Liver (tissue), 9 donors: ENCODE results near the gene FAM78A. TPM values are rescaled to one million over a fixed set of nuclear protein-coding genes. Genes with fewer than 3 reads are reported as not detected.

Source experiments
- DNase-seq: peaks from one replicate; pipeline ENCODE4 v3.0.0-alpha.2; 2017; ENCODE audit warnings: low spot score
- H3K27ac ChIP-seq, 2 donors: one replicate each; pipeline ENCODE4 v1.7.0; 2013; ENCODE audit warnings: inconsistent platforms in 2 of 2, low read length in 2 of 2, control low read depth in 1 of 2, low read depth in 1 of 2, mild to moderate bottlenecking in 1 of 2
- H3K27me3 ChIP-seq, 4 donors: one replicate each; pipeline versions ENCODE4 v1.6.1 to v1.7.0; 2013; ENCODE audit warnings: low read length in 3 of 4, inconsistent platforms in 1 of 4, mild to moderate bottlenecking in 1 of 4, moderate library complexity in 1 of 4; ENCODE audit not compliant: control insufficient read depth in 4 of 4, insufficient read depth in 4 of 4
- H3K36me3 ChIP-seq, 4 donors: one replicate each; pipeline versions ENCODE4 v1.6.1 to v1.7.0; 2013; ENCODE audit warnings: low read length in 3 of 4, mild to moderate bottlenecking in 3 of 4, low read depth in 1 of 4, moderate library complexity in 1 of 4; ENCODE audit not compliant: control insufficient read depth in 4 of 4, insufficient read depth in 3 of 4
- H3K4me1 ChIP-seq, 4 donors: one replicate each; pipeline versions ENCODE4 v1.6.1 to v1.7.0; 2013; ENCODE audit warnings: low read length in 3 of 4, mild to moderate bottlenecking in 3 of 4, moderate library complexity in 1 of 4; ENCODE audit not compliant: control insufficient read depth in 4 of 4, insufficient read depth in 4 of 4
- H3K4me3 ChIP-seq, 3 donors: one replicate each; pipeline versions ENCODE4 v1.6.1 to v1.7.0; 2013; ENCODE audit warnings: low read length in 3 of 3, control low read depth in 1 of 3, low read depth in 1 of 3, mild to moderate bottlenecking in 1 of 3
- H3K9ac ChIP-seq, 2 donors: one replicate each; pipeline ENCODE4 v1.7.0; 2013; ENCODE audit warnings: low read length in 2 of 2, mild to moderate bottlenecking in 2 of 2, moderate library complexity in 2 of 2, control low read depth in 1 of 2, low read depth in 1 of 2
- H3K9me3 ChIP-seq, 4 donors: one replicate each; pipeline versions ENCODE4 v1.6.1 to v1.7.0; 2013; ENCODE audit warnings: low read length in 3 of 4; ENCODE audit not compliant: control insufficient read depth in 4 of 4
- FOXA1 ChIP-seq: IDR thresholded peaks from 2 replicates; pipeline ENCODE4 v1.6.1; 2016; ENCODE audit warnings: antibody characterized with exemption
- FOXA2 ChIP-seq: IDR thresholded peaks from 2 replicates; pipeline ENCODE4 v1.6.1; 2016; ENCODE audit warnings: antibody characterized with exemption
- GABPA ChIP-seq, 2 donors: IDR thresholded peaks in 1 of 2; conservative IDR thresholded peaks in 1 of 2; 2 replicates each; pipeline ENCODE4 v1.6.1; 2016; ENCODE audit warnings: antibody characterized with exemption in 2 of 2, mild to moderate bottlenecking in 1 of 2, moderate library complexity in 1 of 2
- HNF4A ChIP-seq, 2 donors: conservative IDR thresholded peaks; 2 replicates each; pipeline ENCODE4 v1.6.1; 2016; ENCODE audit warnings: antibody characterized with exemption in 2 of 2, mild to moderate bottlenecking in 2 of 2
- HNF4G ChIP-seq: IDR thresholded peaks from 2 replicates; pipeline ENCODE4 v1.6.1; 2016; ENCODE audit warnings: antibody characterized with exemption
- JUND ChIP-seq, 2 donors: IDR thresholded peaks; 2 replicates each; pipeline ENCODE4 v1.6.1; 2016; ENCODE audit warnings: antibody characterized with exemption in 2 of 2
- RAD21 ChIP-seq, 2 donors: IDR thresholded peaks; 2 replicates each; pipeline ENCODE4 v1.6.1; 2016; ENCODE audit warnings: antibody characterized with exemption in 2 of 2, mild to moderate bottlenecking in 2 of 2
- RXRA ChIP-seq, 2 donors: IDR thresholded peaks; 2 replicates each; pipeline ENCODE4 v1.6.1; 2017 to 2018; ENCODE audit warnings: antibody characterized with exemption in 2 of 2, mild to moderate bottlenecking in 1 of 2
- SP1 ChIP-seq: IDR thresholded peaks from 2 replicates; pipeline ENCODE4 v1.6.1; 2018; ENCODE audit warnings: antibody characterized with exemption, mild to moderate bottlenecking
- TAF1 ChIP-seq: conservative IDR thresholded peaks from 2 replicates; pipeline ENCODE4 v1.6.1; 2016; ENCODE audit warnings: antibody characterized with exemption, mild to moderate bottlenecking
- YY1 ChIP-seq: IDR thresholded peaks from 2 replicates; pipeline ENCODE4 v1.6.1; 2016; ENCODE audit warnings: antibody characterized with exemption, mild to moderate bottlenecking
- WGBS: extraction: QIAGEN DNeasy Blood & Tissue Kit; methylation state at CpG from one replicate; pipeline ENCODE4 v1.1.7; 2013; 5-methylcytosine and 5-hydroxymethylcytosine counted together
- polyA plus RNA-seq, 2 donors: library from polyadenylated mRNA; stranded (reverse) in 1 of 2; unstranded in 1 of 2; fragments of 200-250 nt in 1 of 2; fragments of >200 nt in 1 of 2; fragmentation: Nextera tagmentation in 1 of 2; extraction: Ambion mirVana in 1 of 2; gene quantifications; one replicate each; pipeline versions ENCODE4 v1.2.1 to v1.2.3, GENCODE V29; 2013 to 2015
- total RNA-seq, 2 donors: library from RNA; depleted of rRNA; stranded (reverse); fragments of >200 nt; gene quantifications; one replicate each; pipeline ENCODE4 v1.2.3, GENCODE V29; 2014
- TF ChIP-seq, protein P1 (sequence below): IDR thresholded peaks from 2 replicates; pipeline ENCODE4 v1.6.1; 2016; ENCODE audit warnings: antibody characterized with exemption
- TF ChIP-seq, protein P2 (sequence below): IDR thresholded peaks from 2 replicates; pipeline ENCODE4 v1.6.1; 2016; ENCODE audit warnings: antibody characterized with exemption
- TF ChIP-seq, protein P3 (sequence below): IDR thresholded peaks from 2 replicates; pipeline ENCODE4 v1.6.1; 2016; ENCODE audit warnings: antibody characterized with exemption
- TF ChIP-seq, protein P4 (sequence below): IDR thresholded peaks from 2 replicates; pipeline ENCODE4 v1.6.1; 2016; ENCODE audit warnings: antibody characterized with exemption, mild to moderate bottlenecking
- TF ChIP-seq, protein P5 (sequence below): fragments of 150-350 bp; IDR thresholded peaks from 2 replicates; pipeline ENCODE4 v1.5.1; 2017; ENCODE audit warnings: improper control_type of control experiment, low read depth, low read length; ENCODE audit not compliant: missing input control
- donor health status: healthy.
- donor health status: healthy.
- donor health status: healthy.
- donor health status: healthy.
- donor health status: healthy.

Gene FAM78A
- total and polyA plus RNA-seq, 4 donors, result 0.25 to 6.6 (median 1.7) TPM

DNA sequence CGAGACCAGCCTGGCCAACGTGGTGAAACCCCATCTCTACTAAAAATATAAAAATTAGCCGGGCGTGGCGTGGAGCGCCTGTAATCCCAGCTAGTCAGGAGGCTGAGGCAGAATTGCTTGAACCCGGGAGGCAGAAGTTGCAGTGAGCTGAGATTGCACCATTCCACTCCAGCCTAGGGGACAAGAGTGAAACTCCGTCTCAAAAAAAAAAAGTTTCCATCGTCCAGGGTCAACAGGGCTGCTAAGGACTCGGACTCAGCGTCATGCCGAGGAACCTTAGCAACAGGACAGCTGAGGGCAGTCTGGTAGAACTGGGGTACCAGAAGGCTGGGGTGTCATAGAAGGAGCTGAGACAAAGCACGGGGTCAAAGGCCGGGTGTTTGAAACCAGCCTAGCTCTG lies 21.7 kb downstream of the FAM78A start:
- no peak overlapping the region for H3K4me3 ChIP-seq
- no peak for DNase-seq
- H3K27me3 ChIP-seq, result no peaks in the 10 kb centered on the region
- TF ChIP-seq YY1, result no peak
- no peak for TF ChIP-seq HNF4G
- TF ChIP-seq, protein P1, sequence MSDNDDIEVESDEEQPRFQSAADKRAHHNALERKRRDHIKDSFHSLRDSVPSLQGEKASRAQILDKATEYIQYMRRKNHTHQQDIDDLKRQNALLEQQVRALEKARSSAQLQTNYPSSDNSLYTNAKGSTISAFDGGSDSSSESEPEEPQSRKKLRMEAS, result no peak
- TF ChIP-seq, protein P2, sequence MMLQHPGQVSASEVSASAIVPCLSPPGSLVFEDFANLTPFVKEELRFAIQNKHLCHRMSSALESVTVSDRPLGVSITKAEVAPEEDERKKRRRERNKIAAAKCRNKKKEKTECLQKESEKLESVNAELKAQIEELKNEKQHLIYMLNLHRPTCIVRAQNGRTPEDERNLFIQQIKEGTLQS, result no peak
- no peak for TF ChIP-seq FOXA1
- no peak for TF ChIP-seq TAF1
- TF ChIP-seq RAD21 (IDR thresholded peaks at IDR 0.05), result no peak
- TF ChIP-seq RXRA (IDR thresholded peaks at IDR 0.05), result no peak
- no peak for TF ChIP-seq FOXA2
- TF ChIP-seq JUND (IDR thresholded peaks at IDR 0.05), result no peak
- TF ChIP-seq, protein P3, sequence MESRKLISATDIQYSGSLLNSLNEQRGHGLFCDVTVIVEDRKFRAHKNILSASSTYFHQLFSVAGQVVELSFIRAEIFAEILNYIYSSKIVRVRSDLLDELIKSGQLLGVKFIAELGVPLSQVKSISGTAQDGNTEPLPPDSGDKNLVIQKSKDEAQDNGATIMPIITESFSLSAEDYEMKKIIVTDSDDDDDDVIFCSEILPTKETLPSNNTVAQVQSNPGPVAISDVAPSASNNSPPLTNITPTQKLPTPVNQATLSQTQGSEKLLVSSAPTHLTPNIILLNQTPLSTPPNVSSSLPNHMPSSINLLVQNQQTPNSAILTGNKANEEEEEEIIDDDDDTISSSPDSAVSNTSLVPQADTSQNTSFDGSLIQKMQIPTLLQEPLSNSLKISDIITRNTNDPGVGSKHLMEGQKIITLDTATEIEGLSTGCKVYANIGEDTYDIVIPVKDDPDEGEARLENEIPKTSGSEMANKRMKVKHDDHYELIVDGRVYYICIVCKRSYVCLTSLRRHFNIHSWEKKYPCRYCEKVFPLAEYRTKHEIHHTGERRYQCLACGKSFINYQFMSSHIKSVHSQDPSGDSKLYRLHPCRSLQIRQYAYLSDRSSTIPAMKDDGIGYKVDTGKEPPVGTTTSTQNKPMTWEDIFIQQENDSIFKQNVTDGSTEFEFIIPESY, result no peak
- TF ChIP-seq, protein P4, sequence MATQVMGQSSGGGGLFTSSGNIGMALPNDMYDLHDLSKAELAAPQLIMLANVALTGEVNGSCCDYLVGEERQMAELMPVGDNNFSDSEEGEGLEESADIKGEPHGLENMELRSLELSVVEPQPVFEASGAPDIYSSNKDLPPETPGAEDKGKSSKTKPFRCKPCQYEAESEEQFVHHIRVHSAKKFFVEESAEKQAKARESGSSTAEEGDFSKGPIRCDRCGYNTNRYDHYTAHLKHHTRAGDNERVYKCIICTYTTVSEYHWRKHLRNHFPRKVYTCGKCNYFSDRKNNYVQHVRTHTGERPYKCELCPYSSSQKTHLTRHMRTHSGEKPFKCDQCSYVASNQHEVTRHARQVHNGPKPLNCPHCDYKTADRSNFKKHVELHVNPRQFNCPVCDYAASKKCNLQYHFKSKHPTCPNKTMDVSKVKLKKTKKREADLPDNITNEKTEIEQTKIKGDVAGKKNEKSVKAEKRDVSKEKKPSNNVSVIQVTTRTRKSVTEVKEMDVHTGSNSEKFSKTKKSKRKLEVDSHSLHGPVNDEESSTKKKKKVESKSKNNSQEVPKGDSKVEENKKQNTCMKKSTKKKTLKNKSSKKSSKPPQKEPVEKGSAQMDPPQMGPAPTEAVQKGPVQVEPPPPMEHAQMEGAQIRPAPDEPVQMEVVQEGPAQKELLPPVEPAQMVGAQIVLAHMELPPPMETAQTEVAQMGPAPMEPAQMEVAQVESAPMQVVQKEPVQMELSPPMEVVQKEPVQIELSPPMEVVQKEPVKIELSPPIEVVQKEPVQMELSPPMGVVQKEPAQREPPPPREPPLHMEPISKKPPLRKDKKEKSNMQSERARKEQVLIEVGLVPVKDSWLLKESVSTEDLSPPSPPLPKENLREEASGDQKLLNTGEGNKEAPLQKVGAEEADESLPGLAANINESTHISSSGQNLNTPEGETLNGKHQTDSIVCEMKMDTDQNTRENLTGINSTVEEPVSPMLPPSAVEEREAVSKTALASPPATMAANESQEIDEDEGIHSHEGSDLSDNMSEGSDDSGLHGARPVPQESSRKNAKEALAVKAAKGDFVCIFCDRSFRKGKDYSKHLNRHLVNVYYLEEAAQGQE, result no peak
- no peak for TF ChIP-seq GABPA (IDR thresholded peaks at IDR 0.05 in 1 of 2, conservative IDR thresholded peaks at IDR 0.05 in 1 of 2)
- TF ChIP-seq, protein P5, sequence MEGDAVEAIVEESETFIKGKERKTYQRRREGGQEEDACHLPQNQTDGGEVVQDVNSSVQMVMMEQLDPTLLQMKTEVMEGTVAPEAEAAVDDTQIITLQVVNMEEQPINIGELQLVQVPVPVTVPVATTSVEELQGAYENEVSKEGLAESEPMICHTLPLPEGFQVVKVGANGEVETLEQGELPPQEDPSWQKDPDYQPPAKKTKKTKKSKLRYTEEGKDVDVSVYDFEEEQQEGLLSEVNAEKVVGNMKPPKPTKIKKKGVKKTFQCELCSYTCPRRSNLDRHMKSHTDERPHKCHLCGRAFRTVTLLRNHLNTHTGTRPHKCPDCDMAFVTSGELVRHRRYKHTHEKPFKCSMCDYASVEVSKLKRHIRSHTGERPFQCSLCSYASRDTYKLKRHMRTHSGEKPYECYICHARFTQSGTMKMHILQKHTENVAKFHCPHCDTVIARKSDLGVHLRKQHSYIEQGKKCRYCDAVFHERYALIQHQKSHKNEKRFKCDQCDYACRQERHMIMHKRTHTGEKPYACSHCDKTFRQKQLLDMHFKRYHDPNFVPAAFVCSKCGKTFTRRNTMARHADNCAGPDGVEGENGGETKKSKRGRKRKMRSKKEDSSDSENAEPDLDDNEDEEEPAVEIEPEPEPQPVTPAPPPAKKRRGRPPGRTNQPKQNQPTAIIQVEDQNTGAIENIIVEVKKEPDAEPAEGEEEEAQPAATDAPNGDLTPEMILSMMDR, result no peak
- TF ChIP-seq SP1, result no peak
- no peaks in the 10 kb centered on the region for H3K36me3 ChIP-seq
- 86% methylated on average over 14 of the region's 14 CpGs for WGBS
- no peak overlapping the region for H3K27ac ChIP-seq
- H3K4me1 ChIP-seq, result peaks cover 0 to 7% (median 2%) of the 10 kb centered on the region in 4 donors
- no peak overlapping the region for H3K9ac ChIP-seq
- H3K9me3 ChIP-seq, result no peaks in the 10 kb centered on the region

DNA sequence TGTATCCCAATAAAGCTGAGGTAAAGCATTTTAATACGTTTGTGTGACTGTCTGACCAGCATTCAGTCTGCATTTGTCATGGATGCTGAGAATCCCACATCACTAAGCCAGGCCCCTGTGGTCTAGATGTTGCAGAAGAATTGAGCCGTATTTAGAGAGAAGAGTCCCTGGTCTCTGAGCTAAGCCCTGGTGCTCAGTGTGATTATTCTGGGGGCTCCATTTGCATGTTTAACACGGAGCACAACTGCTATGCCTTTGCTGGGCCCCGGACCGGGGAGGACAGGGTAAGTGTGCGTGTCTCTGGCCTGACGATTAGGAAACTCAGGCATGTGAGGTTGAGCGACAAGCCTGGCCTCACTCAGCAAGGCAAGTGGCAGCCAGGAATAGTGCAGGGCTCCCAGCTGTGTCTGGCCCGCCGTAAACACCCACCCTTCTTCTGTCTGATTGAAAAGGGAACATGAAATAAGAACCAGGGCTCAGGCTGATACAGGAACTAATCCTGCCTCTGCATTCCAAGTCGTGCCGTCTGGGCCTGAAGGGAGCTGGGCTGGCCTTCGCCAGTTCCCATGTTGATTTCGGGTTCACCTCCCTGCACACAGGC lies 22.3 kb downstream of the FAM78A start:
- Histone ChIP-seq H3K27me3 (no peaks in the 10 kb centered on the region), H3K4me1 (peaks cover 0 to 7% (median 2%) of the 10 kb centered on the region in 4 donors), H3K36me3 (no peaks in the 10 kb centered on the region), H3K9me3 (no peaks in the 10 kb centered on the region), H3K4me3 (no peak overlapping the region), H3K27ac (peak overlapping the region in 1 of 2 donors; percentile 67), H3K9ac (no peak overlapping the region)
- DNase-seq, result no peak
- 74% methylated on average over 14 of the region's 14 CpGs for WGBS
- TF ChIP-seq, protein P4, result no peak
- TF ChIP-seq RXRA (IDR thresholded peaks at IDR 0.05), result no peak
- TF ChIP-seq, protein P3, result no peak
- no peak for TF ChIP-seq RAD21 (IDR thresholded peaks at IDR 0.05)
- TF ChIP-seq SP1, result no peak
- TF ChIP-seq GABPA (IDR thresholded peaks at IDR 0.05 in 1 of 2, conservative IDR thresholded peaks at IDR 0.05 in 1 of 2), result no peak
- TF ChIP-seq JUND (IDR thresholded peaks at IDR 0.05), result no peak
- TF ChIP-seq HNF4G, result no peak
- no peak for TF ChIP-seq YY1
- no peak for TF ChIP-seq TAF1
- no peak for TF ChIP-seq HNF4A (conservative IDR thresholded peaks at IDR 0.05)
- TF ChIP-seq, protein P2, result no peak
